Duodenal mucosa (tissue), 2 donors: Measurements from ENCODE around the gene HPSE2.

ENCODE experiments used
- H3K27ac ChIP-seq: one replicate; pipeline ENCODE4 v1.7.0; 2013; ENCODE audit warnings: low read depth, low read length
- H3K27me3 ChIP-seq, 2 donors: one replicate each; pipeline ENCODE4 v1.7.0; 2013; ENCODE audit warnings: low read length in 2 of 2, control low read depth in 1 of 2; ENCODE audit not compliant: insufficient read depth in 2 of 2, control insufficient read depth in 1 of 2
- H3K36me3 ChIP-seq, 2 donors: one replicate each; pipeline ENCODE4 v1.7.0; 2013; ENCODE audit warnings: low read length in 2 of 2, control low read depth in 1 of 2; ENCODE audit not compliant: insufficient read depth in 2 of 2, control insufficient read depth in 1 of 2
- H3K4me1 ChIP-seq, 2 donors: one replicate each; pipeline ENCODE4 v1.7.0; 2013; ENCODE audit warnings: low read length in 2 of 2, control low read depth in 1 of 2; ENCODE audit not compliant: insufficient read depth in 2 of 2, control insufficient read depth in 1 of 2
- H3K4me3 ChIP-seq, 2 donors: one replicate each; pipeline ENCODE4 v1.7.0; 2013; ENCODE audit warnings: low read length in 2 of 2, low read depth in 1 of 2
- H3K9ac ChIP-seq, 2 donors: one replicate each; pipeline ENCODE4 v1.7.0; 2013; ENCODE audit warnings: low read length in 2 of 2, low read depth in 1 of 2
- H3K9me3 ChIP-seq, 2 donors: one replicate each; pipeline ENCODE4 v1.7.0; 2013; ENCODE audit warnings: low read length in 2 of 2, control low read depth in 1 of 2; ENCODE audit not compliant: control insufficient read depth in 1 of 2

The HPSE2 gene

DNA sequence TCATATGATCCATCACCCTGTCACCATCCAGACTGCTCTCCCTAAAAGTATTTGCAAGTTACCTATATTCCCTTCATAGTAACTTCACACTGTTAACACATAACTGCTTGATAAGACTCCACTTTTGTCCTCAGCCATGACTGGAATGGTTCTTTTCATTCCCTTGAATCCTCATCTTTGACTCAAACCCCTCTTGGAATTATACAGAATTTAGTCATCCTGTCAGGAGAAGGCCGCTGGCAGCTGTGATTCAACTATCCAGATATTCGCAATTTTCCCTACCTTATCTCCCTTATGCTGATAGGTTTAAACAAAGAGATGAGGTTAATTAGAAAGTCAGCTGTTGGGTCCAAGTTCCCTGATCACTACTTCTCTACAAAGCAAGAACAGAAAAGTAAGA is 646.0 kb downstream of the HPSE2 start:
- Histone ChIP-seq H3K9ac (no peak overlapping the region), H3K27ac (no peak overlapping the region)

DNA sequence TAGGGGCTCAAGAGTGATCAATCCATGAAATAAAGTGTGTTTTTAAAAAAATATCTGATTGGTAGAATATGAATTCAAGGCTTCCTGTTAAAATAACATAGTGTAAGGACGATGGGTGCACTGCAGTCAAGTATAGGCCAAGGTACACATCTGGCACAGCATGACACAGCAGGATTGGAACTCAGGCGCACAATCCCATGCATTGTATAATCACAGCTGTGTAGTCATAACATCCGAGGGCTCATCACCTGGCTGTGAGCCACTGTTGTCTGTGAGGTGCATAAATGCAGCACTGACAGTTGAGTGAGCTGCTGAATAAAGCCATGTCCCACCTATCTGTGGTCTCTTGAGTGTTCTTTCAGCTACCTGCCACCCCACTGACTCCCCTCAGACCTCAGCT is 646.6 kb downstream of the HPSE2 start:
- H3K27ac ChIP-seq: no peak overlapping the region
- H3K4me1 ChIP-seq: no peaks in the 10 kb centered on the region
- no peaks in the 10 kb centered on the region for H3K36me3 ChIP-seq

More for the DNA sequence above, 646.0 kb downstream of the HPSE2 start:
- Histone ChIP-seq H3K4me3 (no peak overlapping the region), H3K4me1 (no peaks in the 10 kb centered on the region), H3K27me3 (peaks cover 0 to 3% of the 10 kb centered on the region in 2 donors), H3K9me3 (no peaks in the 10 kb centered on the region), H3K36me3 (no peaks in the 10 kb centered on the region)

GRCh38 chr10:98587156-98587837 is 648.4 kb downstream of the HPSE2 start:
- Histone ChIP-seq H3K27ac (no peak overlapping the region), H3K27me3 (peaks cover 0 to 3% of the 10 kb centered on the region in 2 donors), H3K9ac (no peak overlapping the region), H3K4me1 (no peaks in the 10 kb centered on the region), H3K36me3 (no peaks in the 10 kb centered on the region), H3K9me3 (no peaks in the 10 kb centered on the region), H3K4me3 (no peak overlapping the region)

More for the DNA sequence above, 646.6 kb downstream of the HPSE2 start:
- H3K4me3 ChIP-seq: no peak overlapping the region
- H3K9ac ChIP-seq: no peak overlapping the region
- H3K27me3 ChIP-seq: peaks cover 0 to 3% of the 10 kb centered on the region in 2 donors
- no peaks in the 10 kb centered on the region for H3K9me3 ChIP-seq

GRCh38 chr10:98586096-98586495 is 649.6 kb downstream of the HPSE2 start:
- Histone ChIP-seq H3K9me3 (no peaks in the 10 kb centered on the region), H3K9ac (no peak overlapping the region), H3K4me1 (no peaks in the 10 kb centered on the region), H3K27me3 (peaks cover 0 to 3% of the 10 kb centered on the region in 2 donors), H3K27ac (no peak overlapping the region), H3K4me3 (no peak overlapping the region), H3K36me3 (no peaks in the 10 kb centered on the region)

DNA sequence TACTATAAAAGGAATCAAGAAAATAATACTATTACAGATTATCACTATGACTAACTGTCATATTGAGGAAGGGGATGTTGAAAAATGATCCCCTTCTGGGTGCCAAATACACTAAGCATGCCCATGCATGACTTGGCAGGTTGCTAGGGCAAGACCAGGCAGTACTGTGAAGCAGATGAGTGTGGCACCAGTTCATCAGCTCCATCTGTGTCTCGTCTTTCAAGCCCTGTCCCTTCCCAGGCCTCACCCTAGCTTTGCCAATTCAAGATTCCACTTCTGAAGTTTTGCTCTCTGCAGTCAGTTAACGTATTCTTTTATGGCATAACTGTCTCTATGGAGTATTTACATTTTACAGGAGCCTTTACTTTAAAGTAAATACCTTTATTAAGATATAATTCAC is 653.3 kb downstream of the HPSE2 start:
- Histone ChIP-seq H3K27me3 (no peaks in the 10 kb centered on the region), H3K9me3 (no peaks in the 10 kb centered on the region), H3K4me1 (no peaks in the 10 kb centered on the region), H3K36me3 (no peaks in the 10 kb centered on the region), H3K9ac (no peak overlapping the region), H3K4me3 (no peak overlapping the region), H3K27ac (no peak overlapping the region)

- Histone ChIP-seq H3K9ac (no peak overlapping the region), H3K4me1 (no peaks in the 10 kb centered on the region), H3K27me3 (no peaks in the 10 kb centered on the region), H3K9me3 (no peaks in the 10 kb centered on the region), H3K4me3 (no peak overlapping the region), H3K36me3 (no peaks in the 10 kb centered on the region), H3K27ac (no peak overlapping the region)
Observed at GRCh38 chr10:98577578-98577977, 658.1 kb downstream of the HPSE2 start.

GRCh38 chr10:98577168-98577567 is 658.5 kb downstream of the HPSE2 start:
- no peak overlapping the region for H3K9ac ChIP-seq
- no peaks in the 10 kb centered on the region for H3K9me3 ChIP-seq
- H3K27ac ChIP-seq: no peak overlapping the region
- no peaks in the 10 kb centered on the region for H3K36me3 ChIP-seq
- H3K27me3 ChIP-seq: no peaks in the 10 kb centered on the region
- H3K4me1 ChIP-seq: no peaks in the 10 kb centered on the region
- H3K4me3 ChIP-seq: no peak overlapping the region

- H3K36me3 ChIP-seq: no peaks in the 10 kb centered on the region
- H3K4me1 ChIP-seq: no peaks in the 10 kb centered on the region
- H3K4me3 ChIP-seq: no peak overlapping the region
- H3K27ac ChIP-seq: no peak overlapping the region
- H3K9me3 ChIP-seq: no peaks in the 10 kb centered on the region
- H3K27me3 ChIP-seq: no peaks in the 10 kb centered on the region
- no peak overlapping the region for H3K9ac ChIP-seq
Observed at GRCh38 chr10:98576096-98576495, 659.6 kb downstream of the HPSE2 start.

GRCh38 chr10:98572594-98572993 is 663.1 kb downstream of the HPSE2 start:
- Histone ChIP-seq H3K36me3 (no peaks in the 10 kb centered on the region), H3K27ac (no peak overlapping the region), H3K4me1 (no peaks in the 10 kb centered on the region), H3K9me3 (no peaks in the 10 kb centered on the region), H3K27me3 (no peaks in the 10 kb centered on the region), H3K4me3 (no peak overlapping the region), H3K9ac (no peak overlapping the region)

DNA sequence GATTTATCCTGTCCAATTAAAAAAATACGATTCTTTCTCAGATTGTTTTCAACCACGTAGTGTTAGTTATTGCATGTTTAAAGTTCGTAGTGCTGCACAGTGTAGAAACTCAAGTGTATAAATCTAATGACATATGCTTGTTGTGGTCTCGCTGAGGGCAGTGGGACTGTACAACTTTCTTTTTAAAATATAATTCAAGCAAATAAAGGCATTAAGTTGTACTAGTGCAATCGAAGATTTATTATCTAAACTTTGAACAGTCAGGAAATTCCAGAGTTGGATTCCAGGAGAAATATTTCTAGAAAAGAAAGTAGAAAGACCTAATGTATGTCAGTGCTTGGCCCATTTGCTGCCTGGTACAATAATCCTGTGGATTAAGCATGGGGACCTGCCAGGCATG is 664.8 kb downstream of the HPSE2 start:
- no peak overlapping the region for H3K4me3 ChIP-seq
- H3K9me3 ChIP-seq: no peaks in the 10 kb centered on the region
- H3K27me3 ChIP-seq: no peaks in the 10 kb centered on the region
- H3K4me1 ChIP-seq: no peaks in the 10 kb centered on the region
- H3K27ac ChIP-seq: no peak overlapping the region
- no peak overlapping the region for H3K9ac ChIP-seq
- H3K36me3 ChIP-seq: no peaks in the 10 kb centered on the region
